Parathyroid adenoma (tissue), 2 donors: ENCODE results near the gene ELANE.
"Not testable (repeated sequence)": the region's sequence is repeated elsewhere in the genome, so short reads cannot be mapped to it uniquely, and the experiment has no call there.

Experiments
- H2AFZ ChIP-seq: fragments of 300-600 bp; sonication (generic); one replicate; pipeline ENCODE4 v1.7.0; 2017; ENCODE audit warnings: antibody characterized with exemption, mild to moderate bottlenecking
- H3K27ac ChIP-seq: fragments of 300-600 bp; sonication (generic); one replicate; pipeline ENCODE4 v1.7.0; 2017
- H3K27me3 ChIP-seq: fragments of 300-600 bp; sonication (generic); one replicate; pipeline ENCODE4 v1.7.0; 2017; ENCODE audit warnings: low read length; ENCODE audit not compliant: control insufficient read depth, insufficient read depth
- H3K36me3 ChIP-seq: fragments of 300-600 bp; sonication (generic); one replicate; pipeline ENCODE4 v1.7.0; 2017; ENCODE audit warnings: low read length; ENCODE audit not compliant: control insufficient read depth, insufficient read depth
- H3K4me1 ChIP-seq: fragments of 300-600 bp; sonication (generic); one replicate; pipeline ENCODE4 v1.7.0; 2017; ENCODE audit warnings: control low read depth
- H3K4me2 ChIP-seq: fragments of 300-600 bp; sonication (generic); one replicate; pipeline ENCODE4 v1.7.0; 2017; ENCODE audit warnings: low read length
- H3K4me3 ChIP-seq: fragments of 300-600 bp; sonication (generic); one replicate; pipeline ENCODE4 v1.7.0; 2017; ENCODE audit warnings: low read depth, low read length
- H3K79me2 ChIP-seq: fragments of 300-600 bp; sonication (generic); one replicate; pipeline ENCODE4 v1.7.0; 2017; ENCODE audit warnings: control low read depth
- H3K9ac ChIP-seq: fragments of 300-600 bp; sonication (generic); one replicate; pipeline ENCODE4 v1.7.0; 2017; ENCODE audit warnings: mild to moderate bottlenecking
- H3K9me3 ChIP-seq: fragments of 300-600 bp; sonication (generic); one replicate; pipeline ENCODE4 v1.7.0; 2017; ENCODE audit warnings: low read length; ENCODE audit not compliant: control insufficient read depth
- CTCF ChIP-seq: fragments of 300-600 bp; sonication (generic); IDR thresholded peaks from one replicate; pipeline ENCODE4 v1.7.0; 2017; ENCODE audit warnings: antibody characterized with exemption, mild to moderate bottlenecking
- donor health status: primary hyperparathyroidism.

The ELANE gene

GRCh38 chr19:831407-832369, 20.4 kb upstream of the ELANE start:
- Histone ChIP-seq H3K36me3 (no peaks in the 10 kb centered on the region), H2AFZ (no peak overlapping the region), H3K79me2 (no peaks in the 10 kb centered on the region), H3K9me3 (no peaks in the 10 kb centered on the region), H3K4me2 (no peak overlapping the region), H3K27me3 (no peaks in the 10 kb centered on the region), H3K4me1 (no peaks in the 10 kb centered on the region), H3K27ac (no peak overlapping the region), H3K4me3 (no peak overlapping the region), H3K9ac (no peak overlapping the region)
- TF ChIP-seq CTCF, result no peak

- no peaks in the 10 kb centered on the region for H3K36me3 ChIP-seq
- no peak overlapping the region for H3K4me3 ChIP-seq
- H3K4me1 ChIP-seq, result no peaks in the 10 kb centered on the region
- TF ChIP-seq CTCF, result no peak
- no peak overlapping the region for H2AFZ ChIP-seq
- no peak overlapping the region for H3K27ac ChIP-seq
- no peaks in the 10 kb centered on the region for H3K27me3 ChIP-seq
- no peak overlapping the region for H3K4me2 ChIP-seq
- no peak overlapping the region for H3K9ac ChIP-seq
- H3K9me3 ChIP-seq, result no peaks in the 10 kb centered on the region
- H3K79me2 ChIP-seq, result no peaks in the 10 kb centered on the region
Observed at GRCh38 chr19:834216-834615, 17.9 kb upstream of the ELANE start.

GRCh38 chr19:835210-835810, 16.8 kb upstream of the ELANE start:
- Histone ChIP-seq H3K4me1 (no peaks in the 10 kb centered on the region), H3K27me3 (no peaks in the 10 kb centered on the region), H3K36me3 (no peaks in the 10 kb centered on the region), H3K4me2 (no peak overlapping the region), H2AFZ (no peak overlapping the region), H3K9me3 (no peaks in the 10 kb centered on the region), H3K27ac (no peak overlapping the region), H3K4me3 (no peak overlapping the region), H3K79me2 (no peaks in the 10 kb centered on the region), H3K9ac (no peak overlapping the region)
- no peak for TF ChIP-seq CTCF

GRCh38 chr19:840519-841206, 11.4 kb upstream of the ELANE start, which contains the start of gene PRTN3:
TSS of gene PRTN3 (plus strand) at chr19:840999. CDS start at chr19:841009, 10 bp downstream.
- Histone ChIP-seq H3K27ac (no peak within 1 kb of the TSS), H3K27me3 (no peaks in the 10 kb centered on the region), H2AFZ (no peak within 1 kb of the TSS), H3K4me1 (peaks cover 7% of the 10 kb centered on the region), H3K9me3 (no peaks in the 10 kb centered on the region), H3K4me2 (no peak within 1 kb of the TSS), H3K36me3 (no peaks in the 10 kb centered on the region), H3K9ac (no peak within 1 kb of the TSS), H3K79me2 (no peaks in the 10 kb centered on the region), H3K4me3 (no peak within 1 kb of the TSS)
- TF ChIP-seq CTCF, result no peak

- not testable (repeated sequence) for H2AFZ ChIP-seq, H3K9ac ChIP-seq, H3K36me3 ChIP-seq, H3K9me3 ChIP-seq, H3K79me2 ChIP-seq, H3K27me3 ChIP-seq, H3K4me1 ChIP-seq, H3K27ac ChIP-seq, H3K4me3 ChIP-seq, H3K4me2 ChIP-seq
Observed at GRCh38 chr19:842802-843179, 9.3 kb upstream of the ELANE start.
